GM12878 (cell line): Measurements from ENCODE around the gene SPC24. TPM values are rescaled to one million over a fixed set of nuclear protein-coding genes. Genes with fewer than 3 reads are reported as not detected.

Source experiments
- ATAC-seq: fragments of 200-7000 bp; cut with Tn5 transposase; 3 replicates; pipeline ENCODE4 v1.9.1; 2020; ENCODE audit warnings: mild to moderate bottlenecking, moderate library complexity
- BruUV-seq: library from RNA; stranded (reverse); fragments of 400-500 nt; replicated peaks from 2 replicates; lab custom pipeline; 2021; lab: Mats Ljungman, UMichigan
- CTCF ChIA-PET: fragments of 300-600 bp; sonication (Branson Sonifier 250); formaldehyde crosslinking; extraction: SDS; loops from one replicate; lab custom pipeline; 2021; ENCODE audit warnings: inconsistent platforms; lab: Yijun Ruan, JAX
- POLR2A ChIA-PET: fragments of 350-600 bp; formaldehyde crosslinking; extraction: SDS; loops from one replicate; lab custom pipeline; 2021; ENCODE audit warnings: inconsistent platforms; lab: Charles Lee
- RAD21 ChIA-PET: fragments of 300-600 bp; sonication (Branson Sonifier 250); formaldehyde crosslinking; loops from one replicate; lab custom pipeline; 2023; ENCODE audit warnings: antibody characterized with exemption; ENCODE audit not compliant: unreplicated experiment; lab: Charles Lee
- SMC1A ChIA-PET: fragments of 300-600 bp; sonication (Branson Sonifier 250); formaldehyde crosslinking; loops from one replicate; lab custom pipeline; 2023; ENCODE audit not compliant: unreplicated experiment, uncharacterized antibody; lab: Charles Lee
- DNase-seq: peaks from one replicate; pipeline ENCODE4 v3.0.0-alpha.2; 2011; ENCODE audit warnings: low read depth, low spot score
- FAIRE-seq: peaks from 3 replicates; lab custom pipeline; 2011; peaks lifted over from hg19 to GRCh38; lab: Jason Lieb, UNC
- H2AFZ ChIP-seq: 2 replicates; pipeline ENCODE4 v1.6.0; 2011; ENCODE audit warnings: low read depth, low read length, control low read depth; ENCODE audit not compliant: control insufficient read depth
- H3K27ac ChIP-seq: 2 replicates; pipeline ENCODE4 v1.5.1; 2011; ENCODE audit warnings: control low read depth; ENCODE audit not compliant: control insufficient read depth, insufficient read depth
- H3K27me3 ChIP-seq, 2 experiments: replicated peaks in 1 of 2; 2 replicates each; pipeline versions ENCODE4 v1.6.0 to v1.6.1; 2011; ENCODE audit warnings: low read length in 1 of 2; ENCODE audit not compliant: control insufficient read depth in 2 of 2, insufficient read depth in 2 of 2
- H3K36me3 ChIP-seq, 2 experiments: 2 replicates each; pipeline ENCODE4 v1.5.1; 2011; ENCODE audit warnings: low read length in 1 of 2; ENCODE audit not compliant: control insufficient read depth in 2 of 2, insufficient read depth in 2 of 2
- H3K4me1 ChIP-seq: 2 replicates; pipeline ENCODE4 v1.6.1; 2011; ENCODE audit warnings: mild to moderate bottlenecking, low read length, moderate library complexity, mixed read lengths; ENCODE audit not compliant: control insufficient read depth, insufficient read depth
- H3K4me2 ChIP-seq: 2 replicates; pipeline ENCODE4 v1.6.0; 2011; ENCODE audit warnings: control low read depth; ENCODE audit not compliant: control insufficient read depth, insufficient read depth
- H3K4me3 ChIP-seq: fragments of 200-600 bp; sonication (generic); 2 replicates; pipeline ENCODE4 v1.5.1; 2016
- H3K79me2 ChIP-seq: 2 replicates; pipeline ENCODE4 v1.6.0; 2011; ENCODE audit warnings: low read length; ENCODE audit not compliant: control insufficient read depth, insufficient read depth
- H3K9ac ChIP-seq: 2 replicates; pipeline ENCODE4 v1.8.0; 2011; ENCODE audit warnings: low read length, control low read depth, mixed read lengths; ENCODE audit not compliant: control insufficient read depth, insufficient read depth
- H3K9me3 ChIP-seq: replicated peaks from 3 replicates; pipeline ENCODE4 v1.5.1; 2011; ENCODE audit warnings: mild to moderate bottlenecking, low read length; ENCODE audit not compliant: control insufficient read depth, insufficient read depth
- H4K20me1 ChIP-seq: 2 replicates; pipeline ENCODE4 v1.6.0; 2011; ENCODE audit not compliant: control insufficient read depth, insufficient read depth
- BRCA1 ChIP-seq: IDR thresholded peaks from 2 replicates; pipeline ENCODE4 v1.6.1; 2011; ENCODE audit warnings: low read depth, low read length, improper control_type of control experiment
- CEBPB ChIP-seq, 2 experiments: fragments of 150-350 bp in 1 of 2; IDR thresholded peaks; 2 replicates each; pipeline ENCODE4 v1.6.1; 2012 to 2014; ENCODE audit warnings: low read depth in 2 of 2, low read length in 2 of 2, borderline replicate concordance in 1 of 2, inconsistent platforms in 1 of 2
- GATAD2B ChIP-seq: fragments of 450-650 bp; conservative IDR thresholded peaks from 2 replicates; pipeline ENCODE4 v1.6.1; 2017; ENCODE audit warnings: low read depth, mild to moderate bottlenecking, moderate library complexity
- MTA3 ChIP-seq: IDR thresholded peaks from 2 replicates; pipeline ENCODE4 v1.6.1; 2012; ENCODE audit warnings: low read length, inconsistent platforms, borderline replicate concordance
- NFYA ChIP-seq: IDR thresholded peaks from 2 replicates; pipeline ENCODE4 v1.6.1; 2011; ENCODE audit warnings: low read depth, mild to moderate bottlenecking, low read length, improper control_type of control experiment, borderline replicate concordance
- PAX5 ChIP-seq: IDR thresholded peaks from 2 replicates; pipeline ENCODE4 v1.6.1; 2011; ENCODE audit warnings: low read depth, low read length, borderline replicate concordance
- POLR2A ChIP-seq: IDR thresholded peaks from 2 replicates; pipeline ENCODE4 v1.6.1; 2011; ENCODE audit warnings: low read depth, mild to moderate bottlenecking, low read length
- SMC3 ChIP-seq: IDR thresholded peaks from 2 replicates; pipeline ENCODE4 v1.6.1; 2011; ENCODE audit warnings: low read length, improper control_type of control experiment, borderline replicate concordance
- ZNF384 ChIP-seq: IDR thresholded peaks from 2 replicates; pipeline ENCODE4 v1.6.1; 2012; ENCODE audit warnings: low read depth, mild to moderate bottlenecking, low read length, improper control_type of control experiment, borderline replicate concordance
- WGBS: methylation state at CpG from one replicate; pipeline ENCODE4 v1.1.6; 2016; ENCODE audit warnings: low lambda C conversion rate; ENCODE audit not compliant: insufficient replicate concordance, insufficient coverage; ENCODE audit errors: missing lambda C conversion rate; 5-methylcytosine and 5-hydroxymethylcytosine counted together
- in situ Hi-C: fragments of 300-500 bp; cut with MboI; formaldehyde crosslinking; loops from 9 replicates; pipeline ENCODE4 v1.14.3; 2018; ENCODE audit warnings: mixed read lengths
- intact Hi-C: fragments of 100-400 bp; cut with micrococcal nuclease; formaldehyde crosslinking; loops from one replicate; pipeline ENCODE4 v1.14.2; 2022; ENCODE audit not compliant: unreplicated experiment
- polyA plus RNA-seq, 11 experiments: library from polyadenylated mRNA; depleted of rRNA in 4 of 11; unstranded in 6 of 11; stranded (reverse) in 5 of 11; fragments of >200 nt; fragmentation: Nextera tagmentation in 4 of 11; fragmentation: Illumina TruSeq in 1 of 11; extraction: Ambion mirVana in 4 of 11; extraction: Trizol in 1 of 11; gene quantifications; 1 replicate in 1 of 11; 2 replicates in 10 of 11; pipeline versions ENCODE4 v1.2.1 to v1.2.3, GENCODE V29; 2011 to 2016; ENCODE audit warnings: inconsistent platforms in 2 of 11, missing spikeins in 2 of 11, low read depth in 1 of 11
- total RNA-seq, 4 experiments: library from RNA; depleted of rRNA in 3 of 4; stranded (reverse); fragments of >200 nt in 3 of 4; fragmentation: Illumina TruSeq in 1 of 4; extraction: Trizol in 1 of 4; gene quantifications; 2 replicates each; pipeline versions ENCODE4 v1.2.1 to v1.2.3, GENCODE V29; 2013 to 2021

The SPC24 gene
- total and polyA plus RNA-seq, 10 of the 15 experiments (the other 5 are each of a cell fraction or from before 2014, with no cell fraction given) = 9.4 to 72.6 (median 40.7) TPM

- TF ChIP-seq GATAD2B (no peak), POLR2A (peak; percentile 29; the same call in 1 of the 2 replicates), BRCA1 (no peak), NFYA (no peak)
- RAD21 ChIA-PET = no interaction called here
- DNase-seq (no peak), FAIRE-seq (no peak), ATAC-seq (no peak)
- Histone ChIP-seq H3K79me2 (no peaks in the 10 kb centered on the region), H4K20me1 (no peaks in the 10 kb centered on the region), H2AFZ (no peak overlapping the region), H3K4me1 (no peaks in the 10 kb centered on the region), H3K27ac (no peak overlapping the region), H3K4me3 (no peak overlapping the region), H3K9me3 (no peaks in the 10 kb centered on the region), H3K4me2 (no peak overlapping the region), H3K9ac (no peak overlapping the region), H3K27me3 (no peaks in the 10 kb centered on the region), H3K36me3 (peaks cover 30 to 42% of the 10 kb centered on the region in 2 experiments)
- in situ Hi-C loops (no loop called here), intact Hi-C loops (no loop called here)
- POLR2A ChIA-PET = no interaction called here
- 100% methylated on average over 9 of the region's 9 CpGs for WGBS
- no TSS peak for BruUV-seq
- SMC1A ChIA-PET = no interaction called here
- CTCF ChIA-PET = no interaction called here
Observed at GRCh38 chr19:11116507-11116906, 39.1 kb downstream of the SPC24 start.

GRCh38 chr19:11115895-11116446 lies 39.6 kb downstream of the SPC24 start:
- no peak overlapping the region for H3K4me3 ChIP-seq
- no peak overlapping the region for H3K4me2 ChIP-seq
- intact Hi-C loops = no loop called here
- WGBS = 96% methylated on average over 11 of the region's 11 CpGs
- CTCF ChIA-PET = interaction anchor here (0.7 to 1.0 kb wide), 2 partner anchors 9 to 128 kb away, joined by 3 read pairs; no protein-coding TSS in a partner anchor
- RAD21 ChIA-PET = no interaction called here
- H3K36me3 ChIP-seq = peaks cover 30 to 46% of the 10 kb centered on the region in 2 experiments
- H3K27ac ChIP-seq = no peak overlapping the region
- no peaks in the 10 kb centered on the region for H3K9me3 ChIP-seq
- no peaks in the 10 kb centered on the region for H3K4me1 ChIP-seq
- no peak overlapping the region for H2AFZ ChIP-seq
- ATAC-seq (no peak), FAIRE-seq (no peak), DNase-seq (no peak)
- no peaks in the 10 kb centered on the region for H3K79me2 ChIP-seq
- no peaks in the 10 kb centered on the region for H3K27me3 ChIP-seq
- no peaks in the 10 kb centered on the region for H4K20me1 ChIP-seq
- POLR2A ChIA-PET = no interaction called here
- SMC1A ChIA-PET = interaction anchor here (0.8 kb wide), 1 partner anchor 12 kb away, joined by 3 read pairs; no protein-coding TSS in a partner anchor
- H3K9ac ChIP-seq = no peak overlapping the region
- TF ChIP-seq ZNF384 (no peak), GATAD2B (no peak), SMC3 (no peak), MTA3 (no peak), CEBPB (IDR thresholded peaks at IDR 0.05; ENCODE audit: borderline replicate concordance in 1 of 2, low read depth in 2 of 2, low read length in 2 of 2) (no peak), PAX5 (no peak)
- BruUV-seq = no TSS peak
- in situ Hi-C loops = no loop called here
